Brain microvascular endothelial cell (primary cell): Measurements from ENCODE around the gene KRT14.
"Not testable (repeated sequence)": the region's sequence is repeated elsewhere in the genome, so short reads cannot be mapped to it uniquely, and the experiment has no call there.

Source experiments
- DNase-seq: peaks from one replicate; pipeline ENCODE4 v3.0.0-alpha.2; 2020
- H3K27ac ChIP-seq: fragments of 250-450 bp; sonication (Bioruptor Pico); 2 replicates; pipeline ENCODE4 v1.5.1; 2020; ENCODE audit warnings: mild to moderate bottlenecking, moderate library complexity
- H3K27me3 ChIP-seq: fragments of 250-450 bp; sonication (Bioruptor Pico); replicated peaks from 2 replicates; pipeline ENCODE4 v1.5.1; 2020; ENCODE audit warnings: mild to moderate bottlenecking
- H3K36me3 ChIP-seq: fragments of 250-450 bp; sonication (Bioruptor Pico); replicated peaks from 2 replicates; pipeline ENCODE4 v1.5.1; 2020; ENCODE audit warnings: mild to moderate bottlenecking
- H3K4me3 ChIP-seq: 2 replicates; pipeline ENCODE4 v1.5.1; 2011; ENCODE audit warnings: low read depth, mild to moderate bottlenecking, control low read depth, low read length, moderate library complexity
- in situ Hi-C: cut with HindIII; loops from 2 replicates; pipeline ENCODE4 v1.10.0; 2017; ENCODE audit warnings: low sequenced_read_pairs, low pct_ligation_motif_present
- TF ChIP-seq, protein P1 (sequence below): IDR thresholded peaks from 2 replicates; pipeline ENCODE4 v1.5.1; 2011; ENCODE audit warnings: low read depth, mild to moderate bottlenecking, moderate library complexity, low read length, control low read depth, inconsistent platforms; ENCODE audit errors: missing control alignments

KRT14 gene

DNA sequence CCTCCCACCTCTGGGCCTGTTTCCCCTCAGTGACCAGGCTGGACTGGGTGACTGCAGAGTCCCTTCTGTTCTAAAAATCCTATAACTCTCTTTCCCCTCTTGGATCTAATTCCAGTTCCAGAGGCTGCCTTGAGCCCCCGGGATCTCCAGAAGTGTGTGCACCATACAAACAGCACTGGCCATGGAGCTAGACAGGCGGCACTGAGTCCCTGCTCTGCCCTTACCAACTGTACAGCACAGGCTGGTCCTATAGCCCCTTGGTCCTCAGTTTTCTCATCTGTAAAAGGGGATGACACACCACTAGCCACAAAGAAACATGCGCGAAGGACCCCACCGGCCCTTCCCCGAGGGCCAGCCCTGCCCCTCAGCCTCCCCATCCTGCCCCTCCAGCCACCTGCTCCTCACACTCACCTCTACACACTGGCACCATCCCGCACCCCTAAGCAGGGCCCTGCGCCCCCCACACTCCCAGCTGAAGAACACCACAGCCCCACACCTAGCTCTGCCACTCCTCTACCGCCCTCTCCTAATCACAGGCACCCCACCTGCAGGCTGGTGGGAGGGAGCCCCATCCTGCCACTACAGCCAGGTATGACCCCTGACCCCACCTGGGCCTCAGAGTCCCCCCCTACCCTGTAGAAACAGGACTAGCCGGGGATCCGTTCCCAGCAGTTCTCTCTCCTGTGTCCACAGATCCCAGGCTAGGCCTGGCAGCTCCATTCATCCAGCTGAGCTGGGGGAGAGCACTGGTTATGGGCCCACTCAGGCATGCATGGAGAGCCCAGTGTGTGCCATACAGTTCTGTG, 26.8 kb upstream of the KRT14 start:
- H3K4me3 ChIP-seq = no peak overlapping the region
- H3K27me3 ChIP-seq = no peaks in the 10 kb centered on the region
- DNase-seq = no peak
- H3K36me3 ChIP-seq = no peaks in the 10 kb centered on the region
- TF ChIP-seq, protein P1, sequence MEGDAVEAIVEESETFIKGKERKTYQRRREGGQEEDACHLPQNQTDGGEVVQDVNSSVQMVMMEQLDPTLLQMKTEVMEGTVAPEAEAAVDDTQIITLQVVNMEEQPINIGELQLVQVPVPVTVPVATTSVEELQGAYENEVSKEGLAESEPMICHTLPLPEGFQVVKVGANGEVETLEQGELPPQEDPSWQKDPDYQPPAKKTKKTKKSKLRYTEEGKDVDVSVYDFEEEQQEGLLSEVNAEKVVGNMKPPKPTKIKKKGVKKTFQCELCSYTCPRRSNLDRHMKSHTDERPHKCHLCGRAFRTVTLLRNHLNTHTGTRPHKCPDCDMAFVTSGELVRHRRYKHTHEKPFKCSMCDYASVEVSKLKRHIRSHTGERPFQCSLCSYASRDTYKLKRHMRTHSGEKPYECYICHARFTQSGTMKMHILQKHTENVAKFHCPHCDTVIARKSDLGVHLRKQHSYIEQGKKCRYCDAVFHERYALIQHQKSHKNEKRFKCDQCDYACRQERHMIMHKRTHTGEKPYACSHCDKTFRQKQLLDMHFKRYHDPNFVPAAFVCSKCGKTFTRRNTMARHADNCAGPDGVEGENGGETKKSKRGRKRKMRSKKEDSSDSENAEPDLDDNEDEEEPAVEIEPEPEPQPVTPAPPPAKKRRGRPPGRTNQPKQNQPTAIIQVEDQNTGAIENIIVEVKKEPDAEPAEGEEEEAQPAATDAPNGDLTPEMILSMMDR = no peak
- no peak overlapping the region for H3K27ac ChIP-seq
- in situ Hi-C loops = no loop called here

DNA sequence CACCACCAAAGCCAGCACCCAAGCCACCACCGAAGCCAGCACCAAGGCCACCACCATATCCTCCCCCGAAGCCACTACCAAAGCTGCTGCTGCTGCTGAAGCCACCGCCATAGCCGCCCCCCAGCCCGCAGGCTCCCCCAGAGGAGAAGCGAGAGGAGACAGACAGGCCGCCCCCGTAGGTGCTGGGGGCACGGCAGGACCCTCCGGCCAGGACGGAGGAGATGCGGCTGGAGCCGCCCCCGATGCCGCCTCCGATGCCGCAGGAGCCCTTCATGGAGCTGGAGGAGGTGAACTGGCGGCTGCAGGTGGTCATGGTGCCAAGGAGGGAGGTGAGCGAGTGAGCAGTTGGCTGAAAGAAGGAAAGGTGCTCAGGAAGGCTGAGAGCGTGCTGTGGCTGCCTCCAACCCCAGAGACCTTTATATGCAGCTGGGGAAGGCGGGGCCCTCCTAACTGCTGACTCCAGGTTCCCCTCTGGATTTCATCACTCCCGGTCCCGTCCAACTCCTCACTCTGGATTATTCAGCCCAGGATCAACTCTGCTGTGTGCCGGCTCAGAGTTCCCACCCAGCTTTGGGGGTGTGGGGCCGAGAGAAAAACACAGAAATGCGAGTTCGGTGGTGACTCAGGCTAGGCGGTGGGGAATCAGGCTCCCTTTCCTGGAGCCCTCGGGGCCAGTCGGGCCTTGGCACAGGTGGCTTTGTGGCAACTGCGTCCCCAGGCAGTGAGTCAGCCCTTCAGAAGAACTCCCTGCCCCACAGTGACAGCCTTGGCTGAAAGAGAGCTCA, 25.9 kb upstream of the KRT14 start, which contains the start of gene KRT16:
KRT16 (minus strand) TSS at position 392 of the 785 bp plus-strand sequence; CDS start at position 313, 79 bp downstream.
- H3K27ac ChIP-seq, in situ Hi-C loops, H3K36me3 ChIP-seq, H3K27me3 ChIP-seq, H3K4me3 ChIP-seq, DNase-seq: not testable (repeated sequence)

DNA sequence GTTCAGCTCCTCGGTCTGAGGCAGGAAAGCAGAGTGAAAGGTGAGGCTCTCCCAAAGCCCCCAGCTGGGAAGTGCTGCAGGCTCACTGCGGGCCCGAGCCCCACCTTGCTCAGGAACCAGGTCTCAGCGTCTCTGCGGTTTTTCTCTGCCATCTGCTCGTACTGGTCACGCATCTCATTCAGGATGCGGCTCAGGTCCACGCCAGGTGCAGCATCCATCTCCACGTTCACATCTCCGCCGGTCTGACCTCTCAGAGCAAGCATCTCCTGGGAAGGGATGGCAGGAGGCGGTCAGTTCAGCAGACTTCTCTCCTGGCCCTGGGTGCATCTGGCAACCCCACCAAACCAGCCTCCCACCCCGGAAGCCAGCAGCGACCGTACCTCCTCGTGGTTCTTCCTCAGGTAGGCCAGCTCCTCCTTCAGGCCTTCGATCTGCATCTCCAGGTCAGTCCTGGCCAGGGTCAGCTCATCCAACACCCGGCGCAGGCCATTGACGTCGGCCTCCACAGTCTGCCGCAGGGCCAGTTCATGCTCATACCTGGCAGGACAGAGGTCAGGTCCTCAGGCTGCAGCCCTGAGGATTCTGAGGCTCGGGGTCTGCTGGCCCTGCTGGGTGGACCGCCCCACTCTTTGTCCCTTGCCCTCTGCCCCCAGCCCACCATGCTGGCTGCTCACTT, 24.4 kb upstream of the KRT14 start:
- Histone ChIP-seq H3K4me3 (no peak overlapping the region), H3K27ac (no peak overlapping the region), H3K27me3 (no peaks in the 10 kb centered on the region), H3K36me3 (no peaks in the 10 kb centered on the region)
- in situ Hi-C loops = no loop called here
- no peak for DNase-seq
- TF ChIP-seq, protein P1 = no peak

DNA sequence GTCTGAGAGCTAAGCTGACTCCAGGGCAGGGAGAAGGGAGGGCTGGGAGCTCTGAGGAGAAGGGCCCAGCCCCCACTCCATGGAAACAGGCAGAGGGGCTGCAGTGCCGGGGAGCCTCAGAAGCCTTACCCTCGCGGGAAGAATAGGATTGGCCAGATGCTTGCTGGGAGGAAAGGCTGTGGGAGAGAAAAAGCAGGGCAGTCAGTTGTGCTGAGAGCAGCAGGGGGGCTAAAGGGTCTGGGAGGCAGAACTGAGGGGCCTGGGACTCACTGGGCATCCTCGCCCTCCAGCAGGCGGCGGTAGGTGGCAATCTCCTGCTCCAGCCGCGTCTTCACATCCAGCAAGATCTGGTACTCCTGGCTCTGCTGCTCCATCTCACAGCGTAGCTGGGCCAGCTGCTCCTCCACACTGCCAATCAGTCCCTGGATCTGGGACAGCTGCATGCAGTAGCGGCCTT, 23.4 kb upstream of the KRT14 start:
- H3K4me3 ChIP-seq, H3K36me3 ChIP-seq, DNase-seq, H3K27ac ChIP-seq, H3K27me3 ChIP-seq, in situ Hi-C loops: not testable (repeated sequence)
- TF ChIP-seq, protein P1 = peak; percentile 52

DNA sequence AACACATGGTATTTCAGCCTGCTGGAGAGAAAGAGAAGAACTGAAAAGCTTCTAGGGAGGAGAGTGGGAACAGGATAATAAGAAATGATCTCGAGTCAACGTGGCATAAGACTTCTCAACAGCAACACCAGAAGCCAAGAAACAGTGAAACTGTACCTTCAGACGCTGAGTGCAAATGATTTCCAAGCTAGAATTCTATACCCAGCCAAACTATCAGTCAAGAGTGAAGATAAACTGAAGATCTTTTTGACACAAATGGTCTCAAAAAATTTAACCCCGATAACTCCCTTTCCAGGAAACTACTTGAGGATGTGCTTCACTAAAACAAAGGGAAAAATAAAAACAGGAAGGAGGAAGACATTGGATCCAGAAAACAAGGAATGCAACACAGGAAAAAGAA, 20.2 kb upstream of the KRT14 start:
- DNase-seq, H3K27me3 ChIP-seq, H3K36me3 ChIP-seq, H3K4me3 ChIP-seq, H3K27ac ChIP-seq, in situ Hi-C loops: not testable (repeated sequence)

DNA sequence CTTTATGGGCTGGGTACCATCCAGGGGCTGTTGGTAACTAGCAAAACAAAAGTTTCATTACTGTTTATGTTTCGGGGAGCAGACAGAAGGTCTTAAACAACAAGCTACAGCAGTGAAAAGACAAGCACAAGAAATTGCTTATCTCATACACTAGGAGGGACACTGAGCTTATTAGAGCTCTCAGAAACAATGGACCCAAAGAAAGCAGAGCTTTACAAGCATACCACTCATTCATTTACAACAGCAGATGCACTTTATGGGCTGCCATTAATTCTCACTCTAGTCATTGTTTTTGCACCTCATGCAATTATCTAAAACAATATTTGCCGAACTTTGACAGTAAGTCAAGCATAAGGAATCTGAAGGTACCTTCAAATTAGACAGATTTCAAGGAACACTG, 15.8 kb upstream of the KRT14 start:
- Histone ChIP-seq H3K27me3 (no peaks in the 10 kb centered on the region), H3K27ac (no peak overlapping the region), H3K4me3 (no peak overlapping the region), H3K36me3 (no peaks in the 10 kb centered on the region)
- in situ Hi-C loops = no loop called here
- TF ChIP-seq, protein P1 = no peak
- no peak for DNase-seq
